Activated naive CD8-positive, alpha-beta T cell treated with anti-CD3 and anti-CD28 coated beads, Interleukin-2, amount 10 ng/mL, durations not matched to agents 7 days and 5 days (primary cell): Measurements from ENCODE around the gene CD36. TPM values are rescaled to one million over a fixed set of nuclear protein-coding genes. Genes with fewer than 3 reads are reported as not detected.
"Not testable (repeated sequence)": the region's sequence is repeated elsewhere in the genome, so short reads cannot be mapped to it uniquely, and the experiment has no call there.

Experiments used
- ATAC-seq: fragments of 150-1000 bp; cut with Tn5 transposase; one replicate; pipeline ENCODE4 v1.10.0; 2021; ENCODE audit warnings: low read depth, moderate library complexity
- POLR2A ChIA-PET: fragments of 350-600 bp; sonication (Branson Sonifier 250); formaldehyde crosslinking; loops from one replicate; lab custom pipeline; 2021; ENCODE audit warnings: antibody characterized with exemption; lab: Charles Lee
- DNase-seq: peaks from one replicate; pipeline ENCODE4 v3.0.0; 2021
- H3K27ac Mint-ChIP-seq: one replicate; pipeline ENCODE4 v1.8.0; 2022; ENCODE audit warnings: mild to moderate bottlenecking, mixed read lengths
- H3K27me3 Mint-ChIP-seq: one replicate; pipeline ENCODE4 v1.8.0; 2022; ENCODE audit warnings: mild to moderate bottlenecking, moderate library complexity, mixed read lengths
- H3K36me3 Mint-ChIP-seq: one replicate; pipeline ENCODE4 v1.8.0; 2021; ENCODE audit warnings: mild to moderate bottlenecking, mixed read lengths
- H3K4me1 Mint-ChIP-seq: one replicate; pipeline ENCODE4 v1.8.0; 2021; ENCODE audit warnings: mixed read lengths
- H3K4me3 Mint-ChIP-seq: one replicate; pipeline ENCODE4 v1.8.0; 2022; ENCODE audit warnings: mild to moderate bottlenecking, moderate library complexity, mixed read lengths
- H3K9me3 Mint-ChIP-seq: one replicate; pipeline ENCODE4 v1.8.0; 2021; ENCODE audit warnings: mixed read lengths
- total RNA-seq, 2 experiments: library from RNA; stranded (reverse); gene quantifications; one replicate each; pipeline ENCODE4 v1.2.3, GENCODE V29; 2021

The CD36 gene
- total RNA-seq, 2 experiments from 2014 or later, result 6.4 to 6.8 TPM

- POLR2A ChIA-PET, result no interaction called here
- Mint-ChIP-seq H3K4me3 (no peak overlapping the region), H3K9me3 (no peaks in the 10 kb centered on the region), H3K27ac (no peak overlapping the region), H3K4me1 (no peaks in the 10 kb centered on the region), H3K27me3 (no peaks in the 10 kb centered on the region), H3K36me3 (no peaks in the 10 kb centered on the region)
- ATAC-seq (no peak), DNase-seq (no peak)
These were observed 10.6 kb downstream of the CD36 start for GRCh38 chr7:80649011-80649410.

GRCh38 chr7:80650030-80650429, 11.6 kb downstream of the CD36 start:
- DNase-seq, result no peak
- ATAC-seq, result no peak
- Mint-ChIP-seq H3K27me3 (no peaks in the 10 kb centered on the region), H3K4me3 (no peak overlapping the region), H3K27ac (no peak overlapping the region), H3K9me3 (no peaks in the 10 kb centered on the region), H3K36me3 (no peaks in the 10 kb centered on the region), H3K4me1 (no peaks in the 10 kb centered on the region)
- POLR2A ChIA-PET, result no interaction called here

GRCh38 chr7:80651471-80651870, 13.0 kb downstream of the CD36 start:
- H3K4me3 Mint-ChIP-seq, result no peak overlapping the region
- no peak for DNase-seq
- H3K36me3 Mint-ChIP-seq, result no peaks in the 10 kb centered on the region
- H3K4me1 Mint-ChIP-seq, result no peaks in the 10 kb centered on the region
- H3K27ac Mint-ChIP-seq, result no peak overlapping the region
- H3K9me3 Mint-ChIP-seq, result no peaks in the 10 kb centered on the region
- POLR2A ChIA-PET, result no interaction called here
- H3K27me3 Mint-ChIP-seq, result no peaks in the 10 kb centered on the region
- ATAC-seq, result no peak

GRCh38 chr7:80653244-80653643, 14.8 kb downstream of the CD36 start:
- no peaks in the 10 kb centered on the region for H3K4me1 Mint-ChIP-seq
- H3K4me3 Mint-ChIP-seq, result no peak overlapping the region
- peaks cover 2% of the 10 kb centered on the region for H3K27me3 Mint-ChIP-seq
- ATAC-seq, result no peak
- no peaks in the 10 kb centered on the region for H3K9me3 Mint-ChIP-seq
- H3K27ac Mint-ChIP-seq, result no peak overlapping the region
- no peaks in the 10 kb centered on the region for H3K36me3 Mint-ChIP-seq
- POLR2A ChIA-PET, result no interaction called here
- no peak for DNase-seq

- H3K4me3 Mint-ChIP-seq, result no peak overlapping the region
- peaks cover 2% of the 10 kb centered on the region for H3K27me3 Mint-ChIP-seq
- POLR2A ChIA-PET, result no interaction called here
- no peaks in the 10 kb centered on the region for H3K4me1 Mint-ChIP-seq
- H3K36me3 Mint-ChIP-seq, result no peaks in the 10 kb centered on the region
- ATAC-seq (no peak), DNase-seq (no peak)
- H3K27ac Mint-ChIP-seq, result no peak overlapping the region
- H3K9me3 Mint-ChIP-seq, result no peaks in the 10 kb centered on the region
These were observed 16.5 kb downstream of the CD36 start for GRCh38 chr7:80654887-80655340.

DNA sequence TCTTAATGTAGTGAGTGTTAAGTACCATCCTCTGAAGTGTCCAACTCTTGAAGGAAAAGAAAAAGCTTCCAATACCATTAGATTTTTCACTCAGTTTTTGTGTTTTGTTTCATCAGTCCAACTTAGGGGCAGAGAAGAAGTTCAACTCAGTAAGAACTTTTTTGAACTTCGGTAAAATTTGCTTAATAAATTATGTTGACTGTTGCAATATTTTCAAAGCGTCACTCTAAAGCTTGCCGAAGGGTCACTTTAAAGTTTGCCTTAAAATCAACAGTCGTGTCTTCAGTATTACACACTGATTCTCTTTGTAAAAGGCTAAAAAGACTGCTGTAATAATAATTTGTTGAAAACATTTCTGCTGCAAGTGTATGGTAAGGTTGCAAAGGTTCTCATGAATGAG, 17.6 kb downstream of the CD36 start:
- H3K4me1 Mint-ChIP-seq, result no peaks in the 10 kb centered on the region
- no peaks in the 10 kb centered on the region for H3K9me3 Mint-ChIP-seq
- no peak overlapping the region for H3K27ac Mint-ChIP-seq
- H3K36me3 Mint-ChIP-seq, result no peaks in the 10 kb centered on the region
- peaks cover 2% of the 10 kb centered on the region for H3K27me3 Mint-ChIP-seq
- no peak overlapping the region for H3K4me3 Mint-ChIP-seq
- ATAC-seq (no peak), DNase-seq (no peak)
- POLR2A ChIA-PET, result no interaction called here

GRCh38 chr7:80659120-80660055, 20.9 kb downstream of the CD36 start:
- Mint-ChIP-seq H3K4me3 (no peak overlapping the region), H3K27me3 (peaks cover 2% of the 10 kb centered on the region), H3K27ac (no peak overlapping the region), H3K36me3 (no peaks in the 10 kb centered on the region), H3K4me1 (no peaks in the 10 kb centered on the region), H3K9me3 (no peaks in the 10 kb centered on the region)
- POLR2A ChIA-PET, result no interaction called here
- no peak for DNase-seq
- no peak for ATAC-seq

DNA sequence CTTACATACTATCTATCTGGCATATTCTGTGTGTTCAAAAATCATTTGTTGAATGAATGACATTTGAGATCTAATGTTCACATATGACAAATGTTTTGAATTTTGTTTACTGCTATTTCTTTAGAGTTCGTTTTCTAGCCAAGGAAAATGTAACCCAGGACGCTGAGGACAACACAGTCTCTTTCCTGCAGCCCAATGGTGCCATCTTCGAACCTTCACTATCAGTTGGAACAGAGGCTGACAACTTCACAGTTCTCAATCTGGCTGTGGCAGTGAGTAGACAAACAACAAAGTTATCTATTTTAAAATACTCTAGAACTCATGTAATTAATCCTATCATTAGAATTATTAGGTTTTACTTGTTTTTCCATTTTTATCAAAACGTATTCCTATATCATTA, 22.5 kb downstream of the CD36 start:
- H3K36me3 Mint-ChIP-seq, result no peaks in the 10 kb centered on the region
- H3K4me1 Mint-ChIP-seq, result no peaks in the 10 kb centered on the region
- POLR2A ChIA-PET, result no interaction called here
- ATAC-seq (no peak), DNase-seq (no peak)
- peaks cover 2% of the 10 kb centered on the region for H3K27me3 Mint-ChIP-seq
- no peak overlapping the region for H3K27ac Mint-ChIP-seq
- H3K4me3 Mint-ChIP-seq, result no peak overlapping the region
- no peaks in the 10 kb centered on the region for H3K9me3 Mint-ChIP-seq

DNA sequence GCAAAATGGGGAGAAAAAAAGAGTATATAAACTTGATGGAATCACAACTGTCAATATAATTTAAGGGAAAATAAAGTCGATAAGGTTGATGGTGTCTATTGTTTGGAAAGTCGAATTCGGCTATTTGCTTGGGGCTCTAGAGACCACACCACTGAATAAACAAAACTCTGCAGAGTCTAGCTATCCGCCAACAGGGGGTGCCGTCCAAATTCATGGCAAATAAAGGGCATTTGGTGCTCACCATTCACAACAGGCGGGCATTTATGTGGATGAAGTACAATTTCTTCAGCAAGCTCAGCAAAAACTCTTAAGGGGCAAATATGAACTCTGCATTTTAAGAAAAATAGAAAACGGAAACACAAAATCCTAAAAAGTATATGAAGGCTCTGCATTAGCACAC, 23.3 kb downstream of the CD36 start:
- H3K4me3 Mint-ChIP-seq, result no peak overlapping the region

GRCh38 chr7:80662252-80662651, 23.8 kb downstream of the CD36 start:
- no peaks in the 10 kb centered on the region for H3K36me3 Mint-ChIP-seq
- ATAC-seq (no peak), DNase-seq (no peak)
- H3K27me3 Mint-ChIP-seq, result peaks cover 2% of the 10 kb centered on the region
- POLR2A ChIA-PET, result no interaction called here
- no peaks in the 10 kb centered on the region for H3K4me1 Mint-ChIP-seq
- H3K4me3 Mint-ChIP-seq, result no peak overlapping the region
- no peak overlapping the region for H3K27ac Mint-ChIP-seq
- no peaks in the 10 kb centered on the region for H3K9me3 Mint-ChIP-seq

More for the DNA sequence above, 23.3 kb downstream of the CD36 start:
- Mint-ChIP-seq H3K4me1 (no peaks in the 10 kb centered on the region), H3K36me3 (no peaks in the 10 kb centered on the region), H3K27me3 (peaks cover 2% of the 10 kb centered on the region), H3K27ac (no peak overlapping the region), H3K9me3 (no peaks in the 10 kb centered on the region)
- DNase-seq (no peak), ATAC-seq (no peak)
- POLR2A ChIA-PET, result no interaction called here

DNA sequence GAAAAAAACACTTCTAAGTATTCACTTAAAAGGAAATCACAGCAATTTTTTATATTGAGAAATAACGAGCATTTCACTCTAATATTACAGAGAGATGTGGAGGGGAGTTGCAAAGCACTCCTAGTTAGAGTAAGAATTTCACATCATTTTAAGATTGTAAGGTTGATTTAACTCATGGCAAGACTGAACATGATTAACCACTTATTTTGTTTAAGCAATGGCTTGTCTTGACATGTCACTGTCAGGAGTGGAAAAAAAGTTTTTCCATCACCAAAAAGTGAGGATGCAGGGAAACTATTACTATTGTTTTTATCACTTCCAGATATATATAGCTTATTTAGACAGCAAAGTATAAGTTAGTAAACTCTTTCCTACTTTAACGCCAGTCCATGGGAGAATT, 27.1 kb downstream of the CD36 start:
- H3K4me1 Mint-ChIP-seq, result no peaks in the 10 kb centered on the region
- no peak overlapping the region for H3K27ac Mint-ChIP-seq
- POLR2A ChIA-PET, result no interaction called here
- H3K36me3 Mint-ChIP-seq, result no peaks in the 10 kb centered on the region
- H3K27me3 Mint-ChIP-seq, result no peaks in the 10 kb centered on the region
- ATAC-seq (no peak), DNase-seq (no peak)
- no peaks in the 10 kb centered on the region for H3K9me3 Mint-ChIP-seq
- no peak overlapping the region for H3K4me3 Mint-ChIP-seq

- H3K27me3 Mint-ChIP-seq, result no peaks in the 10 kb centered on the region
- no peak overlapping the region for H3K27ac Mint-ChIP-seq
- ATAC-seq, result no peak
- DNase-seq, result no peak
- no peaks in the 10 kb centered on the region for H3K36me3 Mint-ChIP-seq
- no peaks in the 10 kb centered on the region for H3K9me3 Mint-ChIP-seq
- H3K4me3 Mint-ChIP-seq, result no peak overlapping the region
- no peaks in the 10 kb centered on the region for H3K4me1 Mint-ChIP-seq
- POLR2A ChIA-PET, result no interaction called here
These were observed 27.9 kb downstream of the CD36 start for GRCh38 chr7:80666376-80666775.

- ATAC-seq, H3K9me3 Mint-ChIP-seq, H3K27me3 Mint-ChIP-seq, H3K4me1 Mint-ChIP-seq, H3K27ac Mint-ChIP-seq, H3K4me3 Mint-ChIP-seq, H3K36me3 Mint-ChIP-seq, DNase-seq, POLR2A ChIA-PET: not testable (repeated sequence)
These were observed 30.9 kb downstream of the CD36 start for GRCh38 chr7:80669367-80669766.

- POLR2A ChIA-PET, result no interaction called here
- Mint-ChIP-seq H3K4me3 (no peak overlapping the region), H3K4me1 (no peaks in the 10 kb centered on the region), H3K36me3 (no peaks in the 10 kb centered on the region), H3K27me3 (no peaks in the 10 kb centered on the region), H3K27ac (no peak overlapping the region), H3K9me3 (no peaks in the 10 kb centered on the region)
- DNase-seq, result no peak
- no peak for ATAC-seq
These were observed 33.3 kb downstream of the CD36 start for GRCh38 chr7:80671744-80672143.
